Putamen (tissue), 1 donor: ENCODE data around the gene NFXL1.
A peak's percentile ranks its signal among the peaks of the same experiment; 100 is the strongest.
"Not testable (repeated sequence)": the region's sequence is repeated elsewhere in the genome, so short reads cannot be mapped to it uniquely, and the experiment has no call there.

Experiments used
- DNase-seq: peaks from one replicate; pipeline ENCODE4 v3.0.0-alpha.2; 2016; ENCODE audit warnings: low spot score

Gene NFXL1

DNA sequence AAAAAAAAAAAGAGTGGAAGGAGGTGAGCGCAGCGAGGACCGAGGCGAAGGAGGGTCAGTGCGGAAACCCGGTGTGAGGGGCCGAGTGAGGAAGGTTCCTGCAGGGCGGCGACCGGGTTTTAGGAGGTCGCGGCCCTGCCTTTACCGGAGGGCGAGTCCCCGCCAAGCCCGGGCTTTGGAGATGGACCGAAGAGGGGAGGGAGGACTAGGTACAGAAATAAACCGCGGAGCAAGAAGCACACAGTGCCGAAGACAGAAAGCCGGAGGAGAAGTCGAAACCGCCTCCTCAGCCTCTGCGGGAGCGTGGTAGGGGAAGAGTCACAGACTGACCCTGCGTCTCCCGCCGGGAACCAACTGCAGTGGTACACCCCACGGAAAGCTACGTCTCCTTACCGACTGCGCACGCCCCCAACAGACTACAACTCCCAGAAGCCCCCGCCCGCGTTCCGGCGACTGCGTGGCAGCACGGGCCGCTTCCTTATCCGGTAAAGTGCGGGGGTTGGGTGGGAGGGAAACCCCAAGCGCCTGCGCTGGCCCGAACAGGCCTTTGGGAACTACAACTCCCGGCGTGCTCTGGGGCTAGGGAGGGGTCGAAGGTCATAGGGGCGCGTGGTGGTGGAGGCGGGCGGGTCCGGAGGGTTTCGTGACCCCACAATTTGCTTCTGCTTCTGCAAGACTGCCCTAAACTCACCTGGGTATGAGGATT is at the start of gene NFXL1:
Gene NFXL1, minus strand, starts transcription at position 364 of the 706 bp plus-strand sequence. CDS start 380 bp downstream, outside the sequence.
- peak; percentile 97 for DNase-seq

DNA sequence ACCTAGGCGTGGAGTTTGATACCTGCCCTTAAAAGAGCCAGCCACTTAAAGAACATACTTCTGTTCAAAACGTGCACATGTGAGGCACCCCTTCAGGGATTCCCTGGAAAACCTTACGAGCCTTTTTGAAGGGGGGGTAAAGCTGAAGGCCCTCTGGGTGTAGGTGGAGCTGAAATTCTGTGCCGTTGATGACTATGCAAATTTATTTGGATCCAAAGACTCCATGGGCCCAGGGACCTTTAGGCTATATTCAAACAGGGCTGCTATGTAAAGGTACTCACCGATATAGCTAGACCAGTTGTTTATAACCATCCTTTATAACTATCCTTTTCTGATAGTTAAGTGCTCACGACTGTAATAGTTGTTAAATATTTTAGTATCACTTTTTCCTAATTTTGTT is 40.3 kb upstream of the NFXL1 start:
- DNase-seq, result no peak

DNA sequence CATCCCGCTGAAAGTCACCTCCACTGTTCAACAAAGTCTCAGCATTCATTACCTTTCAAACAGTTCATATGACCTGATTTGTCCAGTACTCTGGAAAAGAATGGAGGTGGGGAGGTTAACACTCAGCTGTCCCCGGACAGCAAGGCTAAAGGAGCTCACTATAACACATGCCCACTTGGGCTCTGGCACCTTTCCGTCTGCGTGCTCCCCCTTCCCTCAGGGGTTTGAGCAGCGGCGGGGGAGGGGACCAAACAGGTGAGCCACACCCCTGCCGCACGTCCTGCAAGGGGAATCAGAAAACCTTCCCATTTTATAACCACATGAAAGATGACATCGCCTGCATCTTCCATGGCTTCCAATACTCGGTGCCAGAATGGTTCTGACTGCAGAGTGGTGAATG is 39.9 kb upstream of the NFXL1 start:
- DNase-seq, result no peak

DNA sequence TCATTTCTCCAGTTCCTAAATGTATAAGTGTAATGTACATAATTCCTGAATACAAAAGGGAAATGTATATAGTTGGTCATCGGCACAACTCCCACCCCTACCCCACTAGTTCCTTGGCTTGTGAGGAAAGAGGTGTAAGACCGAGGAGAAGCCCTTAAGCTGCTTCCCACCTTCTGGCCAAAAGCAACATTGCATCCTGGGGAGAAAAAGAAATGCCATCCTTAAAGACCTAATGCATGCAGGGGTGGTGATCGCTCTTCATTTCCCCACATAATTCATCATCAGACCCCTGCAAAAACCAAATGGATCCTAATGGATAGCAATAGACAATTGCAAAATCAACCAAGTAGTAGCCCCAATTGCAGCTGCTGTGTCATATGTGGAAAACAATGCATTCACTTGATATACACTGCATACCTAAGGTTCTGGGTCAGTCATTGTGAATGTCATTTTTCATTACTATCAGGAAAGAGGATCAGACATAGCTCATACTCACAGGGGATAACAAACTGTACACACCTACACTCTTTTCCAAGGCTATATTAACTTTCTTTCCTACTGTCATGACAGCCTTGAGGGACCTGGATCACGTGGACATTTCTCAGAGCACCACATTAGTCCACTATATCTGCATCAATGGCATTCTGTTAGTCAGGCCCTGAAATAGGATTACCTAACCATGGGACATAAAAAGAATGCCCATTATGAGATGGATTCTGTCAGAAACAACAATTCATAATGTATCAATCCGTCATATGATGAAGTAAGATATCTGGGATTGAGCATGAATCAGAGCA is 31.7 kb upstream of the NFXL1 start:
- DNase-seq, result no peak

DNA sequence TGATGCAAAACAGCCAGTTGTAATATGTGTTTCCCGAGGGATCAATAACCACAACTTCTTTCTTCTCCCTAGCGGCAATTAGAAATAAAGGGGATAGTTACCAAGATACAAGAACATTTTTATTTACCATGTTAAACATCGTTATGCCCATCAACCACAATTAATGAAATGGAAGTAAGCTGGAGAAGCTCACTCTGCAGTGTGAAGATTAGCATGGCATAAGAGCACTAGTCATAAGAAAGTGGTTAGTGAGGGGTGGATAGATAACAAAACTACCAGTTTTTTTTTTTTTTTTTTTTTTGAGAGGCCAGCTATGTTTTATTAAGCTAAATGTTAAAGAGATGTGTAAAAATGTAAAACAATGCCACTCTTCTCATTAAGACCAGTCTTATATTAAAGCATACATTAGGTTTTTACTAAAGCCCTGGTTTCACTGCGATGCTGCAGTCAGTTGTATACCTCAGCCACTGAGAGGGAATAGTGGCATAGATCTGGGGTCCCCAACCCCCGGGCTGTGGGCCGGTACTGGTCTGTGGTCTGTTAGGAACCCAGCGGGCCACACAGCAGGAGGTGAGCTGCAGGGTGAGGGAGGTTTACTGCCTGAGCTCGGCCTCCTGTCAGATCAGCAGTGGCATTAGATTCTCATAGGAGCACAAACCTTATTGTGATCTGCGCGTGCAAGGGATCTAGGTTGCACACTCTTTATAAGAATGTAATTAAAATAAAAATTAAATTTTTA is 27.9 kb upstream of the NFXL1 start:
- DNase-seq, result no peak

DNA sequence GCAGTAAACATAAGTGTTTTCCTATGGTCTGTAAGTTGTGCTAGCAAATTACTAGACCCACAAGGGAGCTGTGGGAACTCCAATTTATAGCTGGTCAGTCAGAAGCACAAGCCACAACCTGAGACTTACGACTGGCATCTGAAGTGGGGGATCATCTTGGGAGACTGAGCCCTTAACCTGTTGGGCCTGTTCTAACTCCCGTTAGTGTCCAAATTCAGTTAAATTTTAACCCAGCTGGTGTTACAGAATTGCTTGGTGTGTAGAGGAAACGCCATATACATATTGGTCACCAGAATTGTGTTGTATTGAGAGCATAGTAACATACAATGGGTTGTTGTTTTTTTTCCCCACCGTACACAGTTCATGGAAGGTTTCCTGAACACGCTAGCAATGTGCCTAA is 25.1 kb upstream of the NFXL1 start:
- DNase-seq, result no peak

DNA sequence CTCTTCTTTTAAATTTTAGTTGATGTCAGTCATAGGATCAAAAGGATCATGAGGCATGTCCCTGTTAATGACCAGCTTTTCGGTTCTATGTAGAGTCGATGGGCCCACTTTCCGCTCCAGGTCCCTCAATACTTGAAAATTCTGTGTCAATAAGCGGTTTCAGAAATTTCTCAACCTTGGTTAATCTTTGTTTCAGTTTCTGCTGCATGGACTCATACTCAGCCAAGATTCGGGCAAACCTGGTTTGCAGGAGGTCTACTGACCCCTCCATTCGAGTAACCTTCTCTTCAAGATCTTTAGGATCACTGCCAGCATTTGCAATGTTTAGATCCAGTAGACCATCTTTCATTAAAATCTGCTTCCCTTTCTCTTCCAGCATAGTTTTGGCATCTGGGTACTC is 22.0 kb upstream of the NFXL1 start:
- no peak for DNase-seq

DNA sequence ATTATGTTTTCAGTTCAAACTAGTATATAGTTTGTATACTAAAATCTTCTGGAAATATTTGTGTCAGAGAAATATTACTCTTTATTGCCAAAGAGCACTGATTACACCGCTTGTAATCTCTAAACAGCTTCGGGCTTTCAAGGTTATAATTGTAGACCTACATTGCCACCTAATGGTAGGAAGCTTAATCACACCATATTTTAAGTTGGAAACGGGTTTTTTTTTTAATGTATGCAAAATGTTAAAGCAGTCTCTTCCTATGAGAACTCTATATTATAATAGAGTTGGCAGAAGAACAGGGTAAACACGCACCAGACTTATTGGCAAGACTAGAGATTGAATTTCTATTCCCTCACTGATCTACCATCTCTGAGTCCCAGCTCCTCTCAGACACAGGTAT is 19.5 kb upstream of the NFXL1 start:
- DNase-seq, result peak; percentile 22

DNA sequence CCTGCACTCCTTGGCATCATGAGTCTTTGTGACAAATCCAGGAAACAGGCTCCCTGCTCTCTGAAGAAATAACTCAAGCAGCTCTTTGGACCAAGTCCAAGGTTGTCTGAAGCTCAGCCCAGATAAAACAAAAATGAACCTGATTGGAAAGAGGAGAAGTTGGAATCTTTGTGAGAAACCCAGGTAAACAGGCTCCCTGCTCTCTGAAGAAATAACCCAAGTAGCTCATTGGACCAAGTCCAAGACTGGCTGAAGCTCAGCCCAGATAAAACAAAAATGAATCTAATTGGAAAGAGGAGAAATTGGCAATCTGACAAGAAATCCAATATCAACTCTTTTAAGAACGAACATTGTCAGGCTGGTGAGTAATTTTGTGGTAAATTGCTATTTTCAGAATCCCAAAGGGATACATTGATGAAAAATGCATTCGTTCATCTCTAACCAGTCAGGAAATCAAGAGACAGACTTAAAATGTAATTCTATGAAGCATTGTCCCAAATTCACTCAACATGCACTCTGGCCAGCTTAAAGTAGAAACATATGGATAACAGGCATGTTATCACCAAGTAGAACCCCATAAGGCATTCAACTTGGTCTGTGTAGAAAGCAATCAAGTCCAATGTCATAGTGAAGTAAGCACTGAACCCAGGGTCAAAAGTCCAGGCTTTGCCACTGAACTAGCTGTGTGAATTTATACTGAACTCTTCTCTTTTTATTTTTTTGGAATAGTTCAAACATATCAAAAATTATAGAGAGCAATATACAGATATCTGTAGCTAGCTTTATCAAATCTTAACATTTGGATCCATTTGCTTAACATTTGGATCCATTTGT is 16.8 kb upstream of the NFXL1 start:
- no peak for DNase-seq

DNA sequence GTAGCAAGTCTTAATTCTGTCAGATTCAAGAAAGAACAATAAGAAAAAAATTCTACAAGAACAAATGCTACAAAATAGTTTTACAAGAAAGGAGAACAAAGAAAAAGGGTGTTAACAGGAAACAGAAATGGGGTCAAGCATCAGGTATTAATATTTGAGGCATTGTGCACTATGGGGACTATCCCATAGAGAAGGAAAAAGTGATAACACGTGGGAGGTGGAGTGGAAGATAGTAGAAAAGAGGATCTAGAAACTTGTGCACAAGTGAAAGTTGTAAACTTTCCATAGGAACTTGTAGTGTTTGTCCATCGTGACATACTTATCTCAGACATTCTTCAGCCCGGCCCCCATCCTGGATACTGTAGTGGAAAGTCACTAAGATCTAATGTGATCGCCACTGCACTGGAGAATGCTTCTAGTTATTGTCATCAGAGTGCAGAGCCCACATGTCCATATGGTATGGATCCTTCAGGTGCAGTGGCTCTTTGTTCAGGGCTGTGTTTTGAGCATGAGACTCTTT is 15.4 kb upstream of the NFXL1 start:
- DNase-seq, result no peak

DNA sequence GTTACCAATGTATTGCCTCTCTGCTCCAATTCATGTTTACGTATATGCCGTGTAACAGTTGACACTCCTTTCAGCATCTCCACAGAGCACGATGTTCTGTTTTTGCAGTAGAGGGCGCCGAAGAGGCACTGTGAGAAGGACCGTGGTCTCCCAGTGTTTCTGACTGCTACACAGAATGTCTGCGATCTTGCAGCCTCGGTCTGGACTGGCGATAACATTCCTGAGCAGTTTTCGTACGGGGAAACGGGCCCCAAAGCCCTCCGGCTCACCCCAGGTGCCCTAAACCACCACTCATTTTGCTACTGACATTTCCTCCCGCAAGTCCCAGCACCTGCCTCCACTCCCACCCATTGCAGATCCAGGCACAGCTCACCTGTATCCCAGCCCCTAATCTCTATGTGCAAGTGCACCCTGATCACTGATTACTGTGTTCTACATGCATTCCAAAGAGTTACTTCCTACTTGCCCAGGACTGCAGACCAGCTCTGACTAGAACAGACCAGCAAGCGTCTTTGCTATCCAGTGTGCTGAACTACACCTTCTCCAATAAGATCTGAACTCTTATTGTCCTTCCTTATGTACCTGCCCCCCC is 12.4 kb upstream of the NFXL1 start:
- DNase-seq, result peak; percentile 31

DNA sequence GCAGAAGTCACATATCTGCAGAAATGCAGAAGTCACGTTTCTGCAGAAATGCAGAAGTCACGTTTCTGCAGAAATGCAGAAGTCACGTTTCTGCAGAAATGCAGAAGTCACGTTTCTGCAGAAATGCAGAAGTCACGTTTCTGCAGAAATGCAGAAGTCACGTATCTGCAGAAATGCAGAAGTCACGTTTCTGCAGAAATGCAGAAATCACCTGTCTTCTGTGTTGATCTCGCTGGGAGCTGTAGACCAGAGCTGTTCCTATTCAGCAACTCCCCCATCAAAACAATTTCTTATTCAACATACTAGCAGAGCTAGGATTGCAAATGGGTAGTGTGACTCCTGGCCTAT is 8.9 kb upstream of the NFXL1 start:
- not testable (repeated sequence) for DNase-seq

DNA sequence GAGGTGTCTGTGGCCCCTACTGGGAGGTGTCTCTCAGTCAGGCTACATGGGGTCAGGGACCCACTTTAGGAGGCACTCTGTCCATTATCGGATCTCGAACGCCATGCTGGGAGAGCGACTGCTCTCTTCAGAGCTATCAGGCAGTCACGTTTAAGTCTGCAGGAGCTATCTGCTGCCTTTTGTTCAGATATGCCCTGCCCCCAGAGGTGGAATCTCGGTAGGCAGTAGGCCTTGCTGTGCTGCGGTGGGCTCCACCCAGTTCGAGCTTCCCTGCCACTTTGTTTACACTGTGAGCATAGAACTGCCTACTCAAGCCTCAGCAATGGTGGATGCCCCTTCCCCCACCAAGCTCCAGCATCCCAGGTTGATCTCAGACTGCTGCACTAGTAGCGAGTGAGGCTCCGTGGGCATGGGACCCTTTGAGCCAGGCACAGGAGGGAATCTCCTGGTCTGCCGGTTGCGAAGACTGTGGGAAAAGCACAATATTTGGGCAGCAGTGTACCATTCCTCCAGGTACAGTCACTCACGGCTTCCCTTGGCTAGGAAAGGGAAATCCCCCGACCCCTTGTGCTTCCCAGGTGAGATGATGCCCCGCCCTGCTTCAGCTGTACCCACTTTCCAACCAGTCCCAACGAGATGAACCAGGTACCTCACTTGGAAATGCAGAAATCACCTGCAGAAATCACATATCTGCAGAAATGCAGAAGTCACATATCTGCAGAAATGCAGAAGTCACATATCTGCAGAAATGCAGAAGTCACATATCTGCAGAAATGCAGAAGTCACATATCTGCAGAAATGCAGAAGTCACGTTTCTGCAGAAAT is 8.3 kb upstream of the NFXL1 start:
- not testable (repeated sequence) for DNase-seq

DNA sequence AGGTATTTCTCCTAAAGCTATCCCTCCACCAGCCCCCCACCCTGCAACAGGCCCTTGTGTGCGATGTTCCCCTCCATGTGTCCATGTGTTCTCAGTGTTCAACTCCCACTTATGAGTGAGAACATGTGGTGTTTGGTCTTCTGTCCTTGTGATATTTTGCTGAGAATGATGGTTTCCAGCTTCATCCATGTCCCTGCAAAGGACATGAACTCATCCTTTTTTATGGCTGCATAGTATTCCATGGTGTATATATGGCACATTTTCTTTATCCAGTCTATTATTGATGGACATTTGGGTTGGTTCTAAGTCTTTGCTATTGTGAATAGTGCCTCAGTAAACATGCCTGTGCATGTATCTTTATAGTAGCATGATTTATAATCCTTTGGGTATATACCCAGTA is 2.8 kb upstream of the NFXL1 start:
- DNase-seq, result not testable (repeated sequence)

DNA sequence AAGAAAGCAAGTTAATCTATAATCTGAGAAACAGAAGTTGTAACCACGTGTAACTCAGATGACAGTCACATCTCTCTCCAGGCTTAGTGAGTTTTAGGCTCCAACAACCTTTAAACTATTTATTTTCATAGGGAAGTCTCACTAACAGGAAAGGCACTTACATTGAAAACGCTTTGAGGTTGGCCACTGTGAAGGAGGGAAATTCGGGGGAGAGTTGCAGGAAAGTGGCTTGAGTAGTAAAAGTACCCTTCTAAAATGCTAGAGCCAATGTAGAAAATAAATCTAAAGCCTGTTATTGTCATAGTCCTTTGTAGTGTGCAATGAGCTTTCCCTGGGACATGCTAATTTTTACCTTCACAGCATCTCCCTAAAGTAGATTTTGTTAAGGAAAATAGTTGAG is 995 bp upstream of the NFXL1 start:
- no peak for DNase-seq

DNA sequence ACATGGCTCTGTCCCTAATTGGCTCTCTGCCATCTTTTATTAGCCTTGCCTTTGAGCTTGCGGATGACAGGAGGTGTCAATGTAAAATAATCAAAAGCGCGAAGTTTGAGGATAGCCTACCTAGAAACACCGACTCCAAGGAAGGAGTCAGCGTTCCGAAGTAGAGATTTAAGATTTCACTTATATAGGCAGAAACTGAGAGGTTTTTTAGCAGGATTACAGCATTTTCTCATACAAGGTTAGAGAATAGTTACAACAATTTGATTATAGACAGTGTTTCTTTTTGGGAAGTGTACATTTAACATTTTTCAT is 499 bp upstream of the NFXL1 start:
- no peak for DNase-seq

DNA sequence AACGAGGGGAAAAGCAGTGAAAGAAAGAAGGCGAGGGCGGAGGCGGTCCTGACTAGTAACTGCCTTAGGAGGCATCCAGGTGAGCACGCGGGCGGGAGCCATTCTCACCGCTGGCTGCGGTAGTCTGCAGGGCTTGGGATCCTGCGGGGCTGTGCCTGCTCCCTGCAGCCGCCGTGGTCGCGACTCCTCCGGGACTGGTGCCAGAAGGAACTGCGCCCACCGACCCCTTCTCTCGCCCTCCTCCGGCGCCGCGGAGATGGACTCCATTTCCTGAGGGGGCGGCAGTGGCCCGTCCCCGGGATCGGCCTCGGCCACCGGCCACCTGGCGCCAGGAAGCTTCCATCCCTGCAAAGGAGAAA is 543 bp downstream of the NFXL1 start:
- peak; percentile 30 for DNase-seq

DNA sequence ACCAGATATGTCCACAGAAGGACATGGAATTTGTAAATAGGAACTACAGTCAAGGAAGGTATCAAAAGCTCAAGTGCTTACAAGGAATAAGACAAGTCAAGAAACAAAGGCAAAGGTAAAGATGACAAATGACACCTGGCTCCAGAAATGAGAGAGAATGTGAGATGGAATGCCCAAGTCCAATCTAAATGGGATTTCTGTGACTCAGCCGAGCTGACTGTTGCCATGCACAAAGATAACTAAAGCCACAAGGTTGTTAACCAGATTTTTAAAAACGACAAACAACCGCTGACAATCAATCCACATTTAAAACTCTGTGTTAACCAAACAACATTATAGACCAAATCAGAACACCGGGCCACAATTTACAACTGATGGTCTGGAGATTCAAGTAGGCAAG is 1.1 kb downstream of the NFXL1 start:
- DNase-seq, result no peak

DNA sequence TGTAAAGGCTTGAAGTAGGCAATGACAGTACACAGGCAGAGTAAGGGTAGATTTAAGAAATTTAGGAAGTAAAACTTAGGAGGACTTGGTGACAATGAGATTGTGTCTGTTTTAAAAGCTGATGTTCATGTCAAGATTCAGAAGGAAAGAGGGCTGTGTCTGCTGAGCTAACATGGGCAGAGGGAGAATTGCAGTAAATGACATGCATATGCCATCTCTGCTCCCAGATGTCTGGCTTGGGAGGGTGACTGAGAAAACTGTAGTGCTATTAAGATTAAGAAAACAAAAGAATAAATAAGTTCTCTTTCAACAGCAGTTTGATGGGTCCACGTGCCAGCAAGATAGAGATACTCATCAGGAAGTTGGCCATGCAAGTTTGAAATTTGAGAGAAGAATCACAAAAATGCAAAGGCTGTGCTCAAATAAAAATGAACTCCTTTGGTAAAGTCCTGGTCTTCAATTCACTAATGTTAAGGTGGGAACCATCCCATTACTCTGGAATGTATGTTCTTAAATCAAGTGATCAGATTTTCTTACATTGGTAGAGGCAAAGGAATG is 7.2 kb downstream of the NFXL1 start:
- no peak for DNase-seq

DNA sequence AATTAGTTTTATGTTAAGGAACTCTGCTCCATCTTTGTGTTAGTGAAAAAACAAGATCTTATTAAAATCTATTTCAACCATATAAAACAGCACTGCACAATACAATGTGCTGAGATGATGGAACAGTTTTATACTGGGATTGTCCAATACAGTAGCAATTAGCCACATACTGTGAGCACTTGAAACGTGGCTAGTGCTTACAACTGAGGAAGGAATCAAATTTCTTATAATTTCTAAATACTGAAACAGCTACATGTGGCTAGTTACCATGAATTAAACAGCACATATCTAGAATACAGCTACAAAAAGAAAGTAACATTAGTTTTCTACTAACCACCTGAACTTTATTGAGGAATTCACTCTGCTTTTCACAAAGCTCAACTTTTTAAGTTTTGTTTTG is 14.7 kb downstream of the NFXL1 start:
- no peak for DNase-seq

DNA sequence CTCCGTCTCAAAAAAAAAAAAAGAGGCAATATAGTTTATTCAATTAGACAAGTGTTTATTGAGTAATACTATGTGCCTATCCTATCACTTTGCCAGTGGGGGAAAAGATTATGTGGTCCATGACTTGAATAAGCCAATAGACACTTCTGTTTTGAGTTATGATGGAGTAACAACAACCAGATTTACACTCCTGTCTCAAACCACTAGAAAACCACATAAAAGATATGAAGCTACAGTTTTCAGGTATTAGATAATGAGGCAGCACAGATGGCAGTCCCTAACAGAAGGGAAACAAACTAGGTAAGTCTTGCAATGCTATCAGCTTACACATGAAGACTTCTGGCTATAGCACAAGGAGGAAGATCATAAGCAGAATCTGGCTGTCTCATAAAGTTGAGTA is 22.5 kb downstream of the NFXL1 start:
- DNase-seq, result no peak
